Thyroid gland (tissue), 4 donors: ENCODE measurements around the gene TMEM219. TPM values are rescaled to one million over a fixed set of nuclear protein-coding genes. Genes with fewer than 3 reads are reported as not detected.
"Not testable (repeated sequence)": the region's sequence is repeated elsewhere in the genome, so short reads cannot be mapped to it uniquely, and the experiment has no call there.

ENCODE experiments used
- DNase-seq, 2 donors: peaks; one replicate each; pipeline ENCODE4 v3.0.0-alpha.2; 2019
- H3K27ac ChIP-seq, 3 donors: fragments of 200-600 bp; sonication (generic); 1 replicate in 2 of 3; 2 replicates in 1 of 3; pipeline ENCODE4 v1.5.1; 2016 to 2019; ENCODE audit warnings: mild to moderate bottlenecking in 1 of 3, moderate library complexity in 1 of 3
- H3K27me3 ChIP-seq: fragments of 200-600 bp; sonication (generic); one replicate; pipeline ENCODE4 v1.5.1; 2019
- H3K36me3 ChIP-seq, 2 donors: fragments of 200-600 bp; sonication (generic); one replicate each; pipeline ENCODE4 v1.5.1; 2016 to 2019
- H3K4me1 ChIP-seq, 2 donors: fragments of 200-600 bp; sonication (generic); one replicate each; pipeline ENCODE4 v1.5.1; 2017 to 2019
- H3K4me3 ChIP-seq, 3 donors: fragments of 200-600 bp; sonication (generic); replicated peaks in 1 of 3; 1 replicate in 2 of 3; 2 replicates in 1 of 3; pipeline ENCODE4 v1.5.1; 2016; ENCODE audit warnings: mild to moderate bottlenecking in 1 of 3
- H3K9me3 ChIP-seq: fragments of 200-600 bp; sonication (generic); one replicate; pipeline ENCODE4 v1.5.1; 2017
- CTCF ChIP-seq, 6 experiments: fragments of 200-600 bp in 3 of 6; fragments of 450-650 bp in 3 of 6; sonication (generic) in 3 of 6; IDR thresholded peaks; one replicate each; pipeline ENCODE4 v1.5.1; 2016 to 2019; ENCODE audit warnings: antibody characterized with exemption in 6 of 6, mild to moderate bottlenecking in 2 of 6, inconsistent platforms in 1 of 6, moderate library complexity in 1 of 6
- POLR2A ChIP-seq, 2 donors: fragments of 450-650 bp; IDR thresholded peaks; one replicate each; pipeline ENCODE4 v1.6.1; 2017; ENCODE audit warnings: antibody characterized with exemption in 2 of 2, mild to moderate bottlenecking in 2 of 2, moderate library complexity in 1 of 2
- WGBS, 2 donors: methylation state at CpG; one replicate each; pipeline ENCODE4 v1.1.5; 2017; 5-methylcytosine and 5-hydroxymethylcytosine counted together
- intact Hi-C: fragments of 100-400 bp; cut with DNase I; formaldehyde crosslinking; loops from one replicate; pipeline ENCODE4 v1.15.1; 2023
- total RNA-seq, 4 donors: library from RNA; depleted of rRNA; stranded (reverse); fragments of >200 nt; gene quantifications; one replicate each; pipeline ENCODE4 v1.2.3, GENCODE V29; 2016

Gene TMEM219
- total RNA-seq, 4 donors from 2014 or later, result 93.2 to 140 (median 135) TPM

DNA sequence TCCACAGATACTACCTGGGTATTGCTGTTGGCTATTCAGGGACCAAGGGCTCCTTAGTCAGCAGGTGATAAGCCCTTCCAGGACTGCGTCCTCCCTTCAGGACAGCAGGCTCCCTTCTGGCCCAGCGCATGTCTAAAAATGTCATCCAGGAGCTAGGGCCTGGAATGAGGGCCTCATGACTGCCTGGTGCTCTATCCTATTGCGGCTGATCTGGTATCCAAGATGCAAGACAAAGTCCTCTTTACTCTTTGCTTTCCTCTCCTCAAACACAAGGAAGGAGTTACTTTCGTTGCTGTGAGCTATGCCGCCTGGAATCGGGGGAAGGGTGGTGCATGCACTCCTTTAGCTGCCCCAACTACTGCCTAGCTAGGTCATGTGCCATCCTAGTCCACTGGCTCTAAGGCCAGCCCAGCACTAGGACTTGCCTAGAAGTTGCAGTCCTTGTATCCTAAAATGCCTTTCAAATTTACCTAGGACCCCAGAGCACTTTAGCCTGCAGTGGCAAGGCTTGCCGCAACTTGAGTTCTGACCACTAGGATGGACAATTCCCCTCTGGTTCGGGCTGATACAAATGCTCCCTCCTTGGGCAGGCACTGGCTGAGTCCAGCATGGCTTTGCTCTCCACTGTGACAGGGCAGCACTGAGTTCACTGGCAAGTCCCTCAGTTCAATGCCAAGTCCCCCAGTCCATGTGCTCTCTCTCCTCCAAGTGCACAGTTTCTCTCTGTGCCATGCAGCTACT, 10.1 kb upstream of the TMEM219 start:
- no peaks in the 10 kb centered on the region for H3K36me3 ChIP-seq
- intact Hi-C loops, result no loop called here
- H3K27ac ChIP-seq, result no peak overlapping the region
- WGBS, 2 donors, result 82 to 86% methylated on average over 7 to 8 of the region's 8 CpGs
- H3K9me3 ChIP-seq, result no peaks in the 10 kb centered on the region
- no peaks in the 10 kb centered on the region for H3K4me1 ChIP-seq
- no peak overlapping the region for H3K4me3 ChIP-seq
- H3K27me3 ChIP-seq, result no peaks in the 10 kb centered on the region
- DNase-seq, result no peak
- TF ChIP-seq CTCF (IDR thresholded peaks at IDR 0.05) (no peak), POLR2A (IDR thresholded peaks at IDR 0.05) (no peak)

- no peaks in the 10 kb centered on the region for H3K36me3 ChIP-seq
- H3K4me1 ChIP-seq, result peaks cover 0 to 12% of the 10 kb centered on the region in 2 donors
- no peak overlapping the region for H3K27ac ChIP-seq
- no peaks in the 10 kb centered on the region for H3K27me3 ChIP-seq
- DNase-seq, result no peak
- WGBS, 2 donors, result 87 to 90% methylated on average over 5 of the region's 5 CpGs
- no peak for TF ChIP-seq POLR2A (IDR thresholded peaks at IDR 0.05)
- TF ChIP-seq CTCF (IDR thresholded peaks at IDR 0.05), result no peak
- H3K4me3 ChIP-seq, result no peak overlapping the region
- H3K9me3 ChIP-seq, result no peaks in the 10 kb centered on the region
- intact Hi-C loops, result no loop called here
These were observed 3.1 kb upstream of the TMEM219 start for GRCh38 chr16:29958756-29959155.

GRCh38 chr16:29959293-29959692, 2.6 kb upstream of the TMEM219 start:
- TF ChIP-seq CTCF (IDR thresholded peaks at IDR 0.05), result no peak
- TF ChIP-seq POLR2A (IDR thresholded peaks at IDR 0.05), result no peak
- H3K4me1 ChIP-seq, result peaks cover 0 to 12% of the 10 kb centered on the region in 2 donors
- no peaks in the 10 kb centered on the region for H3K27me3 ChIP-seq

GRCh38 chr16:29959821-29960220, 2.1 kb upstream of the TMEM219 start:
- H3K27me3 ChIP-seq, DNase-seq, intact Hi-C loops, H3K27ac ChIP-seq, H3K9me3 ChIP-seq, H3K36me3 ChIP-seq, H3K4me3 ChIP-seq: not testable (repeated sequence)
- H3K4me1 ChIP-seq, result peaks cover 0 to 12% of the 10 kb centered on the region in 2 donors
- 88 to 97% methylated on average over 4 of the region's 4 CpGs for WGBS, 2 donors

More at GRCh38 chr16:29959293-29959692, 2.6 kb upstream of the TMEM219 start:
- no peaks in the 10 kb centered on the region for H3K9me3 ChIP-seq
- no peak overlapping the region for H3K27ac ChIP-seq
- DNase-seq, result no peak
- 82 to 85% methylated on average over 2 to 9 of the region's 9 CpGs for WGBS, 2 donors
- no peak overlapping the region for H3K4me3 ChIP-seq
- intact Hi-C loops, result no loop called here
- no peaks in the 10 kb centered on the region for H3K36me3 ChIP-seq

DNA sequence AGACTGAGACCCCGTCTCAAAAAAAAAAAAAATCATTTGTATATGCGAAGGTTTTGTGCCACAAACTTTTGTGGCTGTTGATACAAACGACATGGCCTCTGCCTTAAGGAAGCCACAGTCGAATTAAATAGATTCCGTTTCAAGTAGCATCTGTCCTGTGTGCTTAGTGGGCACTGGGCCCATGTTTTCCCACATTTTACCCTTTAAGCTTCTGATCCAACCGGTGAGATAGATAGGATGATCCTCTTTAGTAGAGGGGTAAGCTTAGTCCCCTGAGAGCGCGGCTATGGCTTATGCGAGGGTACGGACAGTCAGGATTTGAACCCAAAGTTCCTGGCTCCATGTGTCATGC, 776 bp upstream of the TMEM219 start:
- no peak for TF ChIP-seq POLR2A (IDR thresholded peaks at IDR 0.05)
- no peak for TF ChIP-seq CTCF (IDR thresholded peaks at IDR 0.05)
- Histone ChIP-seq H3K4me1 (peaks cover 0 to 12% of the 10 kb centered on the region in 2 donors), H3K4me3 (peak overlapping the region in 2 of 3 donors; percentile 67 to 78), H3K9me3 (no peaks in the 10 kb centered on the region), H3K27ac (peak overlapping the region in 2 of 3 donors; percentile 82 to 91), H3K27me3 (no peaks in the 10 kb centered on the region), H3K36me3 (no peaks in the 10 kb centered on the region)
- intact Hi-C loops, result no loop called here
- no peak for DNase-seq
- 51 to 61% methylated on average over 10 of the region's 10 CpGs for WGBS, 2 donors
